B cell (primary cell): Measurements from ENCODE around the gene STEAP1B. TPM values are rescaled to one million over a fixed set of nuclear protein-coding genes. Genes with fewer than 3 reads are reported as not detected.

ENCODE experiments used
- ATAC-seq: fragments of 200-7000 bp; cut with Tn5 transposase; one replicate; pipeline ENCODE4 v1.10.0; 2021; ENCODE audit warnings: low read depth, mild to moderate bottlenecking, moderate number of reproducible peaks, moderate library complexity
- CTCF ChIA-PET: fragments of 350-600 bp; sonication (Branson Sonifier 250); formaldehyde crosslinking; loops from one replicate; lab custom pipeline; 2021; ENCODE audit warnings: antibody characterized with exemption, inconsistent platforms; lab: Charles Lee
- POLR2A ChIA-PET: fragments of 350-600 bp; sonication (Branson Sonifier 250); formaldehyde crosslinking; loops from one replicate; lab custom pipeline; 2021; ENCODE audit warnings: antibody characterized with exemption; lab: Charles Lee
- DNase-seq: peaks from one replicate; pipeline ENCODE4 v3.0.0; 2013
- H2AFZ ChIP-seq: 2 replicates; pipeline ENCODE4 v1.6.1; 2012; ENCODE audit warnings: mild to moderate bottlenecking, low read depth, low read length; ENCODE audit not compliant: insufficient read depth, poor library complexity, severe bottlenecking
- H3K27ac ChIP-seq, 2 donors: 1 replicate in 1 of 2; 2 replicates in 1 of 2; pipeline ENCODE4 v1.5.1; 2012 to 2013; ENCODE audit warnings: low read length in 2 of 2, mild to moderate bottlenecking in 2 of 2, moderate library complexity in 1 of 2
- H3K27me3 ChIP-seq, 4 experiments: fragments of 200-600 bp in 1 of 4; sonication (generic) in 1 of 4; replicated peaks in 1 of 4; 1 replicate in 2 of 4; 2 replicates in 2 of 4; pipeline versions ENCODE4 v1.6.1 to v1.7.0; 2013 to 2016; ENCODE audit warnings: low read length in 3 of 4, mild to moderate bottlenecking in 2 of 4, mixed read lengths in 1 of 4, moderate library complexity in 1 of 4; ENCODE audit not compliant: insufficient read depth in 4 of 4, control insufficient read depth in 3 of 4; ENCODE audit errors: control extremely low read depth in 1 of 4
- H3K36me3 ChIP-seq, 2 experiments: replicated peaks in 1 of 2; 1 replicate in 1 of 2; 2 replicates in 1 of 2; pipeline versions ENCODE4 v1.6.1 to v1.7.1; 2013; ENCODE audit warnings: low read length in 1 of 2; ENCODE audit not compliant: insufficient read depth in 2 of 2, control insufficient read depth in 1 of 2; ENCODE audit errors: control extremely low read depth in 1 of 2, extremely low read depth in 1 of 2
- H3K4me1 ChIP-seq, 2 donors: fragments of 200-600 bp in 1 of 2; sonication (generic) in 1 of 2; 1 replicate in 1 of 2; 2 replicates in 1 of 2; pipeline versions ENCODE4 v1.5.1 to v1.6.1; 2013 to 2017; ENCODE audit warnings: low read length in 2 of 2; ENCODE audit not compliant: control insufficient read depth in 2 of 2, insufficient read depth in 2 of 2
- H3K4me2 ChIP-seq: replicated peaks from 2 replicates; pipeline ENCODE3; 2012; ENCODE audit warnings: mild to moderate bottlenecking, low read depth, low read length; ENCODE audit not compliant: poor library complexity, severe bottlenecking
- H3K4me3 ChIP-seq, 5 experiments: fragments of 200-600 bp in 1 of 5; sonication (generic) in 1 of 5; 1 replicate in 3 of 5; 2 replicates in 2 of 5; pipeline versions ENCODE4 v1.5.1 to v1.7.0; 2011 to 2016; ENCODE audit warnings: low read length in 4 of 5, mild to moderate bottlenecking in 4 of 5, low read depth in 2 of 5, control low read depth in 1 of 5, moderate library complexity in 1 of 5; ENCODE audit not compliant: insufficient read depth in 1 of 5; ENCODE audit errors: control extremely low read depth in 1 of 5, extremely low read depth in 1 of 5
- H3K79me2 ChIP-seq: fragments of 200-600 bp; sonication (generic); one replicate; pipeline ENCODE4 v1.6.0; 2016; ENCODE audit warnings: low read length; ENCODE audit not compliant: control insufficient read depth, insufficient read depth
- H3K9ac ChIP-seq: fragments of 200-600 bp; sonication (generic); 2 replicates; pipeline ENCODE4 v1.6.1; 2017; ENCODE audit warnings: mild to moderate bottlenecking, low read length, moderate library complexity
- H3K9me3 ChIP-seq, 3 donors: one replicate each; pipeline versions ENCODE4 v1.6.1 to v1.7.1; 2013; ENCODE audit warnings: low read length in 2 of 3; ENCODE audit not compliant: control insufficient read depth in 2 of 3, insufficient read depth in 1 of 3; ENCODE audit errors: control extremely low read depth in 1 of 3
- H4K20me1 ChIP-seq: 2 replicates; pipeline ENCODE4 v1.6.0; 2012; ENCODE audit warnings: mild to moderate bottlenecking, low read length; ENCODE audit not compliant: insufficient read depth, control insufficient read depth, poor library complexity, severe bottlenecking
- H3K27ac Mint-ChIP-seq: one replicate; pipeline ENCODE4 v1.8.0; 2021; ENCODE audit warnings: mixed read lengths
- H3K27me3 Mint-ChIP-seq: one replicate; pipeline ENCODE4 v1.8.0; 2021; ENCODE audit warnings: mixed read lengths
- H3K4me1 Mint-ChIP-seq: one replicate; pipeline ENCODE4 v1.8.0; 2021; ENCODE audit warnings: mixed read lengths
- H3K4me3 Mint-ChIP-seq: one replicate; pipeline ENCODE4 v1.8.0; 2021; ENCODE audit warnings: mixed read lengths
- H3K9me3 Mint-ChIP-seq: one replicate; pipeline ENCODE4 v1.8.0; 2022; ENCODE audit warnings: mixed read lengths; ENCODE audit not compliant: insufficient read depth
- EZH2 ChIP-seq: IDR thresholded peaks from 2 replicates; pipeline ENCODE4 v1.6.1; 2012; ENCODE audit warnings: borderline replicate concordance, low read depth, mild to moderate bottlenecking, moderate library complexity, low read length; ENCODE audit not compliant: insufficient read depth, poor library complexity, severe bottlenecking
- WGBS: methylation state at CpG from one replicate; pipeline ENCODE4 v1.1.5; 2013; ENCODE audit warnings: missing lambda C conversion rate; ENCODE audit not compliant: insufficient coverage; 5-methylcytosine and 5-hydroxymethylcytosine counted together
- intact Hi-C: fragments of 100-400 bp; cut with micrococcal nuclease; formaldehyde crosslinking; loops from one replicate; pipeline ENCODE4 v1.10.0; 2022
- polyA plus RNA-seq: library from polyadenylated mRNA; depleted of rRNA; stranded (reverse); fragments of >200 nt; gene quantifications from 2 replicates; pipeline ENCODE4 v1.2.3, GENCODE V29; 2012
- total RNA-seq, 2 donors: library from RNA; stranded (reverse); fragments of 120-200 nt in 1 of 2; gene quantifications; 1 replicate in 1 of 2; 2 replicates in 1 of 2; pipeline versions ENCODE4 v1.2.3 to v1.2.4, GENCODE V29; 2013 to 2022
- TF ChIP-seq, protein P1 (sequence below): fragments of 200-600 bp; IDR thresholded peaks from one replicate; pipeline ENCODE4 v1.8.0; 2022; ENCODE audit warnings: antibody characterized with exemption, mild to moderate bottlenecking

The STEAP1B gene
- total and polyA plus RNA-seq, 2 donors (not counting 1 experiment from before 2014, with no cell fraction given), result 8.8 to 24.7 TPM

DNA sequence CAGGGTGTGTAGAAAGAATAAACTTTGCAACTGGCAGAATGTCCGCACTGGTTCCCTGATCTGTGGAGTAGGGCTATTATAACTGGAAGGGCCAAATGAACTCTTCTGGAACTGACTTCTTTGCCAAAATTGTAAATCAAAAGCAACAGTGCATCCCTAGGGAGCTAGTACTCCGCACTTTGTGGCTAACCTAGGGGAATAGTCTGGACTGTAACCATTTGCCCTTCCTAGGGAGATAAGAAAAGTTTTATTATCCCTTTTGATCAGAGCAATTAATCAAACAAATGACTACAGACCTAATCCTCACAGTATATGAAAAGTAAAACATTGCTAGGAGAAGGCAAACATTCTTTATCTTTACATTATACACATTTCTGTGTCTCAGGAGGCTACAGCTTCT, 45.5 kb upstream of the STEAP1B start:
- Histone ChIP-seq H3K4me3 (no peak overlapping the region), H4K20me1 (no peaks in the 10 kb centered on the region), H3K27me3 (peaks cover 0 to 14% (median 4%) of the 10 kb centered on the region in 4 experiments), H3K9me3 (no peaks in the 10 kb centered on the region), H3K4me2 (no peak overlapping the region), H3K79me2 (no peaks in the 10 kb centered on the region), H3K27ac (no peak overlapping the region), H3K9ac (no peak overlapping the region), H3K4me1 (peaks cover 11% of the 10 kb centered on the region in 2 donors), H3K36me3 (no peaks in the 10 kb centered on the region), H2AFZ (no peak overlapping the region)
- no peak overlapping the region for H3K4me3 Mint-ChIP-seq
- no peak for ATAC-seq
- peaks cover 11% of the 10 kb centered on the region for H3K27me3 Mint-ChIP-seq
- H3K27ac Mint-ChIP-seq, result no peak overlapping the region
- TF ChIP-seq, protein P1, sequence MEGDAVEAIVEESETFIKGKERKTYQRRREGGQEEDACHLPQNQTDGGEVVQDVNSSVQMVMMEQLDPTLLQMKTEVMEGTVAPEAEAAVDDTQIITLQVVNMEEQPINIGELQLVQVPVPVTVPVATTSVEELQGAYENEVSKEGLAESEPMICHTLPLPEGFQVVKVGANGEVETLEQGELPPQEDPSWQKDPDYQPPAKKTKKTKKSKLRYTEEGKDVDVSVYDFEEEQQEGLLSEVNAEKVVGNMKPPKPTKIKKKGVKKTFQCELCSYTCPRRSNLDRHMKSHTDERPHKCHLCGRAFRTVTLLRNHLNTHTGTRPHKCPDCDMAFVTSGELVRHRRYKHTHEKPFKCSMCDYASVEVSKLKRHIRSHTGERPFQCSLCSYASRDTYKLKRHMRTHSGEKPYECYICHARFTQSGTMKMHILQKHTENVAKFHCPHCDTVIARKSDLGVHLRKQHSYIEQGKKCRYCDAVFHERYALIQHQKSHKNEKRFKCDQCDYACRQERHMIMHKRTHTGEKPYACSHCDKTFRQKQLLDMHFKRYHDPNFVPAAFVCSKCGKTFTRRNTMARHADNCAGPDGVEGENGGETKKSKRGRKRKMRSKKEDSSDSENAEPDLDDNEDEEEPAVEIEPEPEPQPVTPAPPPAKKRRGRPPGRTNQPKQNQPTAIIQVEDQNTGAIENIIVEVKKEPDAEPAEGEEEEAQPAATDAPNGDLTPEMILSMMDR, result no peak
- TF ChIP-seq EZH2, result no peak
- POLR2A ChIA-PET, result no interaction called here
- intact Hi-C loops, result no loop called here
- peaks cover 14% of the 10 kb centered on the region for H3K4me1 Mint-ChIP-seq
- CTCF ChIA-PET, result interaction anchor here (1.2 kb wide), 1 partner anchor 12 kb away, joined by 3 read pairs; no protein-coding TSS in a partner anchor
- no peak for DNase-seq
- WGBS, result no CpG with 5 or more reads among the region's 2 CpGs
- H3K9me3 Mint-ChIP-seq, result no peaks in the 10 kb centered on the region

DNA sequence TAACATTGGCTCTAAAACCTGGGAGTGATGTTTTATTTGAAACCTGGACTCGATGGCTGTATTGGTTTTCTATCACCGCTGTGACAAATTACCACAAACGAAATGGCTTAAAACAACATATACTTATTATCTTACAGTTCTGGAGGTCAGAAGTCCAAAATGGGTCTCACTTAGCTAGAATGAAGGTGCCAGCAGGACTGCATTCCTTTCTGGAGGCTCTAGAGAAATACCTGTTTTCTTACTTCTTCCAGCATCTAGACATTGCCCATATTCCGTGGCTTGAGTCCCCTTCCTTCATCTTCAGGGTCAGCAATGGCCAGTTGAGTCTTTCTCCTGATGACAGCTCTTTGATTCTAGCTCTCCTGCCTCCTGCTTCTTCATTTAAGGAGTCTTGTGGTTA, 44.3 kb upstream of the STEAP1B start:
- no peak for ATAC-seq
- no peak overlapping the region for H3K27ac ChIP-seq
- no peaks in the 10 kb centered on the region for H4K20me1 ChIP-seq
- WGBS, result 73% methylated on average over 1 of the region's 4 CpGs
- no peak for DNase-seq
- no peaks in the 10 kb centered on the region for H3K9me3 Mint-ChIP-seq
- no peak overlapping the region for H3K4me2 ChIP-seq
- H3K36me3 ChIP-seq, result no peaks in the 10 kb centered on the region
- H3K27me3 ChIP-seq, result peaks cover 0 to 2% (median under 1%) of the 10 kb centered on the region in 4 experiments
- peaks cover 1% of the 10 kb centered on the region for H3K4me1 Mint-ChIP-seq
- ChIA-PET POLR2A (no interaction called here), CTCF (interaction anchor here (0.8 to 1.8 kb wide), 4 partner anchors 15 to 511 kb away, joined by 3 to 5 read pairs (median 4); partner anchors contain the start of gene IL6)
- H3K4me3 ChIP-seq, result no peak overlapping the region
- no peaks in the 10 kb centered on the region for H3K9me3 ChIP-seq
- peaks cover 6% of the 10 kb centered on the region for H3K27me3 Mint-ChIP-seq
- TF ChIP-seq, protein P1, result no peak
- no peak for TF ChIP-seq EZH2
- H3K4me3 Mint-ChIP-seq, result no peak overlapping the region
- H3K79me2 ChIP-seq, result no peaks in the 10 kb centered on the region
- intact Hi-C loops, result no loop called here
- no peak overlapping the region for H3K9ac ChIP-seq
- H3K27ac Mint-ChIP-seq, result no peak overlapping the region
- H3K4me1 ChIP-seq, result no peaks in the 10 kb centered on the region
- no peak overlapping the region for H2AFZ ChIP-seq
